IPS-NIHi11 (cell line): Measurements from ENCODE around the gene NFIC.

ENCODE experiments used
- DNase-seq: peaks from one replicate; pipeline ENCODE4 v3.0.0; 2012; ENCODE audit warnings: mixed read lengths, low spot score

NFIC gene

DNA sequence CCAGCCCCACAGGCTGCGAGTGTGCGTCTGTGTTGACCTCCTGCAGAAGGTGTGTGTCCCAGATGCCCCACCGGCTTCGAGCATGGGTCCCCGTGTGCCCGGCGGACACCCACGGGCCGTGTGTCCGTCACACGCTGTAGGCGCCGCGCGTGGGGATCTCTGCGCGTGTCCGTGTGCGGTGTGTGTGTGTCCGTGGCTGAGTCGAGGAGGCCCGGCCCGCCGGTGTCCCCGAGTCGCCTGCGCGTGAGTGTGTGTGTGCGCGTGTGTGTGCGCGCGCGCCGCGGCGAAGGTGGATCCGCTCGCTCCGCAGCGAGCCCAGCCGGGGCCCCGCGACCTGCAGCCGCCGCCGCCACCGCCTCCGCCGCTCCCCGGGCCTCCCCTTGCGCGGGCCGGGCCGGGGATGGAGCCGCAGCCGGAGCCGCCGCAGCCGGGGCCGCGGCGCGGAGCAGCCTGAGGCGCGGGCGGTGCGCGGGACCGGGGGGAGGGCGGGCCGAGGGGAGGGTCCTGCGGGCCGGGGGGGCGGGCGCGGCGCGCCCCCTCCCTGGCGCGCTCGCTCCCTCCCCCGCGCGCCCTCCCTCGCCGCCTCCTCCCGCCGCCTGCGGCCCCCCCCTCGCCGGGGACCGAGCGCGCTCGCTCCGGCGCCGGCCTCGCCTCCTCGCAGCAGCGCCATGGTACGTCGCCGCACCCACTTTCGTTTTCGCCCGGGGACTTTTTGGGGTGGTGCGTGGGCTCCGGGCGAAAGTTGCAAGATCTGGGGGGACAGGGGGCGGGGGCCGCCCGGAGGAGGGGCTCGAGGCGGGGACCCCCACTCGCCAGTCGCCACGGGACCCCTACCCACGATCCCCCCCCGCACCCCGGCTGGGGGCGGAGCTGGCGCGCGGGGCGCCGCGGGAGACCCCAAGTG, 7.1 kb upstream of the NFIC start:
- DNase-seq: peak; percentile 79

DNA sequence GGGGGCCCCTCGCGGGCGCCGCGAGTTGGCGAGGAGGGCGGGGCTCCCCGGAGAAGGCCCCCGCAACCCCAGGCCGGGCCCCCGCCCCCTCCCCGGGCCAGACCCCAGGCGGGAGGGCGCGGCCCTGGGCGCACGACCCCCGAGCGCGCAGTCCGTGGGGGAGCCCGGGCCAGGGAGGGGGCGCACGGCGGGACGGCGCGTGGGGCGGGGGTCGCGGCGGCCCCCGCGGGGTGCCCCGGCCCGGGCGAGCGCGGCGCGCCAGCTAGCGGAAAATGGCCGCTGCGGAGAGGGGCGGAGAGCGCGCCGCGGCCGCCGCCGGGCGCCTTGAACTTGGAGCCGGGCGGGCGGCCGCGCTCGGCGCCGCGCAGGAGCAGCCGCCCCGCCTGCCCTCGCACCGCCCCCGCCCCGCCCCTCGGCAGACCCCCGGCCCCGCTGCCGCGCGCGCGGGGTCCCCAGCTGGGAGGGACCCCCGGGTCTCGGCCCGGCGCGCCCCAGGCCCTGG, 6.4 kb upstream of the NFIC start:
- peak; percentile 82 for DNase-seq

DNA sequence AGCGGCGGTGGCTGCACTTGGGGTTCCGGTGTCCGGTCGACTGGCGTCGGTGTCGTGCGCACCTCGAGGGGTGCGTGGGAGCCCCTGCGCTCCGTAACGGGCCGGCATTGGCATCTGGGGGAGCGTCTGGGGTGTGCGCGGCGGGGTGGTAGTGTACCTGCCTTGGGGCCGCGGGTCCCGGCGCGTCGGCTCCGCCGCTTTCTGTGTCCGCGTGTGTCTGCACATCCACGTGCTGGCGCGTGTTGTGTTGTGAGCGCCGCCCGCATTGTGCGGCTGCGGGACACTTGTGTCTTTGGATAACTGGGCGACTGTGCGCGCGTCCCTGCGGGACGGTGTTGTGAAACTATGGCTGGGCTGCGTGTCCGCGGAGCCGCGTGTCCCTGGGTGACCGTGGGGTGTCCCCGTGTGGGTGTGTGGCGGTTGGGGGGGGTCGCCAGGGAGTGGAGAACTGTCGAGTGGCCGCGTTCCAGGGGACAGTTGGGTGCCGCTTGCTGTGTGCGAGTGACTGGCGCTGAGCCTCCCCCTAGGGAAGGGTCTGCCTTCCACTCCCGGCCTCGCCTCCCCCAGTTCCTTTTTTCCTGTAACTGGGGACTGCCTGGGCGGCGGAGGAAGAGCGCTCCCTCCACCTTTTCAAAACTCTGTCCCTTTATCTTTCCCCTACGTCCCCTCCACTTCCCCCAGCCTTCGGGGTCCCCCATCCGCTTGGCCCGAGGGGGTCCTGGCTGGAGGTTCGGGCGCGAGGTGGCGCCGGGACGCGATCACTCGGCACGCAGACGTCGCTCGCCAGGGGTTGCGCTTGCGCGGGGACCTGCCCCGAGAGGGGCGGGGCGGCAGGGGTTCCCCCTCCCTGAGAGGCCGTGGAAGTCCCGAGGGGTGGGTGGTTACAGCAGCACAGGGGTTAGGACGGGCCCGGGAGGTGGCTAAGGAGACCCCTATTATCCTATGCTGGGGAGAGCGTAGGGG, 5.7 kb upstream of the NFIC start:
- no peak for DNase-seq

DNA sequence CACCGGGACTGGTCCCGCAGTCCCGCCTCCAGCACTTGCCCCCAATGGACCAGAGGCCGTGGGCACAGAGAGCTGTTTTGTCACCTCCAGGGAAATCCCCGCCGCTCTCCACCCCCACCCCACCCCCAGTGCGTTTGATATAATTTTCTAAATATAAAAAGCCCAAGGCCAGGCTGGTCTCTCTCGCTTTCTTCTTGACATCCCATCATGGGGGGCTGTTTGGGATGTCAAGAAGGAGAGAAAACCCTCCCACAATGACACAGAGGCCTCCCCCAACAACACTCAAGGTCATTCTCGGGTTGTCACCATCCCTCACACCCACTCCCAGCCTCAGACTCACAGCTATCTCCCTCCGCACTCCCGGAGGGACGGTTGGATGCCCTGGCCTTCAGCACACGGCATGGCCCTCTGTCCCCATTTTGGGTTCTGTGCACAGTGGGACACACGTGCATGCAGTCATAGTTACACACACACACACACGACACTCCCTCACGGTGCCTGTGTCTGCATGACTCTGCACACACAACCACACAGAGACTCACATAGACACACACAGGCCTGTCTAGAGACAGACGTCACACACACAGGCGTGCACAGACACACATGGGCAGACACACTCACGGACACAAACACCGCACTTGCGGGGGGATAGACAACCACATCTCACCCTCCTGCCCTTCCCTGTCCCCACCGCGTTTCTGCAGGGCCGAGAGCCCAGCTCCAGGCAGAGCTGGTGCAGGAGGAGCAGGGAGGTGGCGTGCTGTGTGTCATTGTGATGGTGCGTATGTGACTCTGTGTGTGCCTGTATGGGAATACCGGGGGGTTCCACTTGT, 4.8 kb upstream of the NFIC start:
- no peak for DNase-seq

DNA sequence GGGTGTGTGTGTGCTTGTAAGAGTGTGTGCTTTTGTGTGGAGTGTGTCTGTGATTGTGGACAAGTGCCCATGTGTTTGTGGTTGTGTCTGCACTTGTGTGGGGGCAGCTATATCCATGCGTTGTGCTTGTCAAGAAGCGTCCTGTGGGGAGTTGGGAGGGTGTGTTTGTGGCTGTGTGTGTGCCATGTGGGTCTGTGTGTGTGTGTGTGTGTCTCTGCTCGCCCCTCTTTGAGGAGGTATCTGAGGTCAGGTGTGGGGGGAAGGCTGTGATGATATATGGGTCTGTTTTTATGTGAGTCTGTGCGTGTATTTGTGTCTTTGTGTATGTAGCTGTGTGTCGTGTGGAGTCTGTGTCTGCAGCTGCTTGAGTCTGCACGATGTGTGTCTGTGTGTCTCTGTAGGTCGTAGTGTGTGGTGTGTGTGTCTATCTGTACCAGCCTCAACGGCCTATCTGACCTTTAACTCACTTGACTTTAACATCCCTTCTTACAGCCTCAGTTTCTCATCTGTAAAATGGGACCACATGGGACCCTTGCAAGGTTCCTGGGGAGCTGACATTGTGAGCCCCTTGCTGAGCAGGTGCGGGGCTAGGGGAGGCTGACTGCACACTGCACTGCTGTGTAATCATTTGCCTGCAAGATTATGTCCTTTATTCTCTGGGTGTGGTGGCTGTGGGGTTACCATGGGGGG, 4.0 kb upstream of the NFIC start:
- no peak for DNase-seq

DNA sequence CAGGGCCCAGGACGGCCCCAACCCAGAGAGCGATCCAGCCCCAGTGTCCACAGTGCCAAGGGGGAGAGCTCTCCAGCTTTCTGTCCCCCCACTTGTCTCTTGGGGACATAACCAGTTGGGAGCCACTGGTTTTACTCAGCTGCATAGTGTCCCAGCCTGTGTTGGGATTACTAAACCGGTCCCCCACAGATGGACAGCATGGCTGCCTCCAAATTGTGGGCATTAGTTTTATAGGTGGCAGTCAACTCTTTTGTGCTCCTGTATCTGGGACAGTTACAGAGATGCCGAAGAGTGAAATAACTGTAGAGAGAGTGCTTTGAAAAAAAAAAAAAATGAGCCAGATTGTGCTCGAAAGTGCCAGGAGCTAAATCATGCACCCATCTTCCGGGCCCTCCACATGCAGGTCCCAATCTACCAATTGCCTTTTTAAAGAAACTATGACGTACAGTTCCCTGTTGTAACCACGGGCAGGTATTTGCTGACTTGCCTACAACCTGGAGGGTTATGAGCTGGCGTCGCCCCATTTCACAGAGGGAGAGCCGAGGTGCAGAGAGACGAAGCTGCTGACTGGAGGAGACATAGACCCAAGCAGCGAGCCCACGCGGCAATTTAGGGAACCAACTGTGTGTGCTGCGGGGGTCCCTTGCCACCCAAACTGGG, 2.4 kb upstream of the NFIC start:
- no peak for DNase-seq

DNA sequence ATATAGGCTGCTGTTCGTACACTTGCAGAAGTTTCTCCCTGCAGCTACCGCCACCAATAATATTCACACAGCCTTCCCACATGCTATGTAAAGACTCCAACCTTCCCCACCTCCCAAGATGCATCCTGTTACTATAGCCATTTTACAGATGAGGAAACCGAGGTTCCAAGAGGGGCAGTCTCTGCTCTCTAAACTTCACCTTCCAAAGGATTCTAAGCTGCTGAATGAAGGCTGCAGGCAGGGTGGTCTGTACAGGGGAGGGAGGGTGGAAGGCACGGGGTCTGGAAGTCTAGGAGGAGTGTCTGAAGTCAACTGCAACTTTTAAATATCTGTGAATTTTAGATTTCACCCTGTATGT, 1.9 kb upstream of the NFIC start:
- no peak for DNase-seq

DNA sequence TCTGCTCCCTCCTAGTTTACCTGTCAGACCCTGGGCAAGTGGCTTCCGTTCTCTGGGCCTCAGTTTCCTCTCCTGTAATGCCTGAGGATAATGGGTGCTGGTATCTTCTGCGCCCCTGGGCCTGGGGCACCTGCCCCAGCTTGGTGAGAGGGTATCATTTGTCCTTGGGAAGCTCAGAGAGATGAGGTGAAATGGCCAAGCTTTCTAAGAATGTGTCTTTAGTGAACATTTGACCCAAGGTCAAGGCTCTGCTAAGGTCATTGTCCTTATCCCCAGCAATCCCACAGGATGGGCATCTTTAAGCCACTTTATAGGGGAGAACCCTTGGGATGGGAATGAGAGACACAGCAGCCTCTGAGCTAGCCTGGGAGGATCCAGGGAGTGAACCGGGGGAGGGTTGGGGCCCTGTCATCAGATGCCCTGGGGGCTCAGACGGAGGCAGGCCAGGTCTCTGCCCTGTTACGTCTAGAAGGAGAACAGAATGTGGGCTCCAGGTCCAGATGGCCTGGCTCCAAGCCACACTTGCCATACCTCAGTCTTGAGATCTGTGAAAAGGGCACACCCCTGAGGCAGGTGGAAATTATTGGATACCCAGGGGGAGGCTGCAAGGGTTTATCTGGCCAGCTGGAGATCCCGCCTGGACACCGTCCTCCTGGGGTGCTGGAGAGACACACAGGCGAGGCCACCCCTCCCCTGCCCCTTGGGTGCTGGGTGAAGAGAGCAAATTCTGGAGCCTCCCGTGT, 1.1 kb upstream of the NFIC start:
- DNase-seq: no peak

DNA sequence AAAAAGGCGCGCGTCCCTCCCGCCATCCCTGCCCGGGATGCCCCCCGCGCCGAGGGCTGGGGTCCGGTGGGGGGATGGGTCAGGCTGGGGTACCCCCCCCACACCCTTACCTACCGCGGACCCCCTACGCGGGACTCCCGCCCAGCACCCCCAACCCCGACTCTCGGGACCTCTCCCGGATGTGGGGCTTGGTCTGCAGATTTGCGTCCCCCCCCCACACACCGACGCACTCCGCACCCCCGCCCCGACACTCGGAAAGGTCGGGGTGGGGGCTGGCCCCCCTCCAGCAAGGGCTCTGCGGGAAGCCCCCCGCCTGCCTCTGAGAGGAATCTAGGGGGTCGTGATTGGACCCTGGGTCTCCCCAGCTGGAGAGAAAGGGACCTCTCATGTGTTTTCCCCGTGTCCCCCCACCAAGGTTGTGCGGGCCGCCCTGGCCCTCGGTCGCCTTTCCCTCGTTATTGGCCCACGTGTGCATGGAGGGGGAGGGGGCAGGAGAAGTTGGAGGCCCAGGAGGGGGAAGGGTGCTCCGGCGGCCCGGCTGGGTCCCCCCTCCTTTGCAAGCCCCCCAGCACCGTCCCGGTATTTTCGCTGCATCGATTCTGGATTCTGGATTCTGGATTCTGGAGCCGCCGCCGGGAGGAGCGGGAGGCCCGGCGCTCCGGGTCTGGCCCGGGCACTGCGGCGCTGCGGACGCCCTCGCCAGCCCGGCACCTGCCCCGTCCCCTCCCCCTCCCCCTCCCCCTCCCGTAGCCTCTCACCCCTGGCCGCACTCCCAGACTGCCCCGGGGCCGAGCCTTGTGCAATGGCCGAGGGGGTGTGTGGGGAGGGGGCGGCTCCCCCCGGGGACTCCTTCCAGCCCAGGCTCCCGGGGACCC, 607 bp downstream of the NFIC start:
- DNase-seq: peak; percentile 90

DNA sequence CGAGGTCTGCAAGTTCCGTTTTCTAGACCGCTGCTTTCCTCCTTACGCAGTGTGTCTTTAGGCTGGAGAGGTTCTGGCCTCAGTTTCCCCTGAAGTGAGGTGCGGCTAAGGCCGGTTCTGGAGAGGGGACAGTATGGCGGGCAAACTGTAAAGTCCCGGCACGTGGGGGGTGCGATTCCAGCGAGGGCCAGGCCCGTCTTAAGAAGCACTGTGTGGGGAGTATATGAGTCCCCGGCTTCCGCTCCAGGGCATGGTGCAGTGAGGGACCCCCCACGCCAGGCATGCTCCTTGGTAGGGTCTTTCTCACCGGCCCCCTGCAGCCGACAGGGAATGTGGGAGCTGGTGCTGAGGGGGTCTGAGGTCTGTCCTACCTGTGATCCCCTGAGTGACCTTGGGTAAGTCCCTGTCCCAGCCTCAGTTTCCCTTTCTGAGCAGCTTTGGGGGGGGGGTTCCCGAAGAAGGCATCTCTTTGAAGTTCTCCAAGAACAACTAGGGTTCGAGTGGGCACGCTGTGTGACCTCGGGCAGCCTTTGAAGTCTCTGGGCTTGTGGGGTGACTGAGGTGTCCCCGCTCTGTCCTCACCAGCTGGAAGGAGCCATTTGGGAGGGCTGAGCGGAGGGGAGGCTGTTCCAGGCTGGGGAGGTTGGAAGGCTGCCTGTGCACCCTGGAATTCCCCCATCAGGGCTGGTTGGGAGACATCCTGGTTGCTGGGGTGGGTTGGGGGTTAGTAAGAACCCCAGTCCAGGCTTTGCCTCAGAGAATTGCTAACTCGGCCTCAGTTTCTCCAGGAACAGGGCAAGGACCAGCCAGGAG, 1.5 kb downstream of the NFIC start:
- DNase-seq: no peak

DNA sequence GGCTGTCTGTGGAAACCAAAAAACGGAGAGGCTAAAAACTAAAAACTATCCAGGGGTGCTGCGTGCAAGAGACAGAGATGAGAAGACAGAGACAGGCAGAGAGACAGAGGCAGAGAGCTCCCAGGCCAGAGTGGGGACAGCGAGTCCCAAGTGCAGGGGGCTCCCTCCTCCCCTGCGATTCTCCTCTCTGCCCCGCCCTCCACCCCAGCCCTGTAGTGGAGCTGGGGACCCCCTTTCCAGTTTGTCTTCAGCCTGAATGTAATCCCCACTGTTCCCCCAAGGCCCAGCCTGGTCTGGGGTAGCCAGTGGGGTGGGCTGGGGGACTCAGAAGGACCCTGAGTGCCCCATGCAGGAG, 2.0 kb downstream of the NFIC start:
- no peak for DNase-seq

DNA sequence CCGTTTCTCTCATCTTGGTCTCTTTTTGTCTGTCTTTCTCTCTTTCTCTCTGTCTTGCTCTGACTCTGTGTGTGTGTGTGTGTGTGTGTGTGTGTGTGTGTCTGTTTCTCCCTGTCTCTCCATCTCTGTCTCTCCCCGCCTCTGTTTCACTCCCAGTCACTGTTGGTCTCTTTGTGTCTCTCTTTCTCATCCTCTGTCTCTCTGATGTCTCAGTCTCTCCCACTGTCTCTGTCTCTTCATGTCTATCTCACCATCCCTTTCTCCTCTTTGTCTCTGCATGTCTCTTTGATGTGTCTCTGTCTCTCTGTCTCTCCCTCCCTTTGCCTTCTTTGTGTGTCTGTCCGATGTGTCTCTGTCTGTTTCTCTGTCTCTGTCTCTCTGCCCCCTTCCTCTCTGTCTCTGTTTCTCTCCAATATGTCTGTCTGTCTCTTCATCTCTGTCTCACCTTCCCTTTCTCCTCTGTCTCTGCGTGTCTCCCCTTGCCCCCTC, 2.5 kb downstream of the NFIC start:
- DNase-seq: no peak

DNA sequence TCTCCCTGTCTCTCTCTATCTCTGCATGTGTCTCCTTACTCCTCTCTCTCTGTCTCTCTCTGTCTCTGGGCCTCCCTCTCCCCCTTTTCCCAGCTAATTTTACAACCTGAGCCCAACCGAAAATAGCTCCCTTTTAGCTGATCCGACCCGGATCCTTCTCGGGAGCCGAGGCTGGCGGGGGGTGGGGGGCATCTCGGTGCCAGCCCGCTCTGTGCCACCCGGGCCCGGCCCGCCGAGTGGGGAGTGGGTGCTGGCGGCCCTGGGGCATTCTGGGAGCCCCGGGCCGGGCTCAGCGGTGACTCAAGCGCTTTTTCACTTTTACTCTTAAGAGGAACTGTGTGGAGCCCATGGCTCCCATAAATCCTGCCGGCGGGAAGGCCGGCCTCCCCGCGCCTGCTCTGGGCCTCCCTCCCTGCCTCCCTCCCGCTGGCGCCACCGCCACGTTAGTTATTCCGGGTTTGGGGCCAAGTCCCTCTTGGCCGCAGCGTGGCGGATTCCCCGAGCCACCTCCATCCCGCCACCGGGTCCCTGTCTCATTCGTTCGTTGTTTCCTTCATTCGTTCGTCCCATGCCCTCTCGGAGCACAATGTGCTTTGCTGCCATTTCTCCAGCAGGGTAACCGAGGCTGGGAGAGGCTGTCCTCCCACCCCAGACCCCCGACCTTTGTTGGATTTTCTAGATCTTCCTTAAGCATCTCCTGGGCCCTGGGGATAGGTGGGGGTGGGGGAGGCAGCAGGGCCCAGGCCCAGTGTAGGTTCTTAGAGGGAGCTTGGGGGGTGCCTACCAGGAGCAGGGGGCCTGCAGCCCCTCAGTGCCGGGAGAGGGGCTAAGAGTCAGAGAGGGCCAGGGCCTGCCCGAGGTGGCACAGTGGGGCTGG, 3.2 kb downstream of the NFIC start:
- DNase-seq: no peak

DNA sequence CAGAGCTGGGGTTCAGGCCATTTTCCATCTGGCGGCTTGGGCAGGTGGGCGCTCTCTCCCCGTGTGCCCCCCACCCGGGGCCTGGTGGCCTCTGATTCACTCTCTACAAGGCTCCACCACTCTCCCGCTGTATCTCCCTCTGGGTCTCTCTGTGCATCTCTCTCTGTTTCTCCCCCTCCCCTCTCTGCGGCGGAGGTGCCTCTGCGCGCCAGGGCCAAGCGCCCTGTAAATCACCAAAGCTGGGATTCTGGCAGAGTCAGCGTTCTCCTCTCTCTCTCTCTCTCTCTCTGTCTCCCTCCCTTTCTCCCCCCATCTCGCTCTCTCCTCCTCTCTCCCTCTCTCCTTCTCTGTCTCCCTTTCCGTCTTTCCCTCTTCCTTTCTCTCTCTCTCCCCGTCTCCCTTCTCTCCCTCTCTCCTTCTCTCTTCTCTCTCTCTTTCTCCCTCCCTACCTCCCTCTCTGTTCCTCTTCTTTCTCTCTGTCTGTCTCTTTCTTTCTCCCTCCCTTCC, 3.9 kb downstream of the NFIC start:
- DNase-seq: no peak

DNA sequence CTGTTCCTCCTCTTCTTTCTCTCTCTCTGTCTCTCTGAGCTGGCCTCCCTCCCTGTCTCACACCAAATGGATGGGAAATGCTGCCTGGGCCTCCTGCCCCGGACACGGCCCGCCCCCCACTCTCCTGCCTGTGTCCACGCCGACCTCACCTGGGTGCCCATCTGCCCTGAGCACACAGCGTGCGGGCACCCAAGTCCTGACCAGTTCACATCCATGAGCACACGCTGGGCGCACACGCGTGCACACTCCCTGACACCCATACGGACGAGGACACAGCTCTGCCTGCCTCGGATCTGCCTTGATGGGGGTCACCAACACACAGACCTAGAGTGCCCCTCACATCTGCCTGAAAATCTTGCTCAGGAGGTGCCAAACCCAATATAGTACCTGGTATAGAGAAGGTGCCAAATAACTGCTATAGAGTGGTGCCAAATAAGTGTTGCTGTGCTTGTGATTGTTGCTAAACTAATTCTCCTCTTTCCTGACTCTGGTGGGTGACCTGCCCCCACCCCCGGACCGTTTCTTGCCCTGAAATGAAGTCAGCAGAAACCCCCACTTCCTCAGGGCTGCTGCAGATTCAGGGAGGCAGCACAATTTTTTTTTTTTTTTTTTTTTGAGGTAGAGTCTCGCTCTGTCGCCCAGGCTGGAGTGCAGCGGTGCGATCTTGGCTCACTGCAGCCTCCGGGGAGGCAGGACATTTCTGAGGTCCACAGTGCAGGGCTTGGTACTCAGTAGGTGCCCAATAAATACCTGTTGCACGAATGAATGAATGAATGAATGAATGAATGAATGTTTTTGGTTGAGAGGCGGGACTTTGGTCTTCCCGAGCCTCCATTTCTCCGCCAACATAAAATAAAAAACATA, 4.6 kb downstream of the NFIC start:
- DNase-seq: no peak

DNA sequence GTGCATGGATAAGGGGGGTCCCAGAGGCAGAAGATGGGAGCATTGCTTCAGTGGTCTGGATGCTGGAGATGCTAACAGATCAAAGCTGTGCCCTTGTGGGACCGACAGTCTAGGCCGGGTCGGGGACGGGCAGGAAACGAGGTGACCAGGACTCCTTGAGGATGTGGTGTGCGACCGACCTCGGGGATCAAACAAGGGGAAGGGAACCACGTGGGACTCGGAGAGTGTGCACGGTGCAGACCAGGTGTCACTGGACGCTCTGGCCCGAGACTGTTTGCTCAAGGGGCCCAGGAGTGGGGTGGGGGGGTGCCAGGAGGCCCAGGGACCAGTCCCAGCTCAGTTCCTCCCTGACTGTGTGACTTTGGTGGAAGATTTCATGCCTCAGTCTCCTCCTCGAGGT, 6.0 kb downstream of the NFIC start:
- no peak for DNase-seq
